Frontal cortex (tissue), 4 donors: ENCODE results near the gene PDPK1. TPM values are rescaled to one million over a fixed set of nuclear protein-coding genes. Genes with fewer than 3 reads are reported as not detected.

Source experiments
- DNase-seq, 2 donors: peaks; one replicate each; pipeline ENCODE4 v3.0.0; 2012; ENCODE audit warnings: low spot score in 2 of 2
- FAIRE-seq: peaks from 2 replicates; lab custom pipeline; 2012; peaks lifted over from hg19 to GRCh38; lab: Jason Lieb, UNC
- total RNA-seq: library from RNA; depleted of rRNA; stranded (reverse); fragments of >200 nt; gene quantifications from one replicate; pipeline ENCODE4 v1.2.3, GENCODE V29; 2014
- donor health status: control.
- donor health status: control.
- donor health status: control.

PDPK1 gene
- total RNA-seq, 1 donor from 2014 or later, result 28.5 TPM

GRCh38 chr16:2501946-2502895 is 35.6 kb upstream of the PDPK1 start:
- DNase-seq (no peak), FAIRE-seq (no peak)

GRCh38 chr16:2505695-2506094 is 32.1 kb upstream of the PDPK1 start:
- FAIRE-seq (no peak), DNase-seq (no peak)

DNA sequence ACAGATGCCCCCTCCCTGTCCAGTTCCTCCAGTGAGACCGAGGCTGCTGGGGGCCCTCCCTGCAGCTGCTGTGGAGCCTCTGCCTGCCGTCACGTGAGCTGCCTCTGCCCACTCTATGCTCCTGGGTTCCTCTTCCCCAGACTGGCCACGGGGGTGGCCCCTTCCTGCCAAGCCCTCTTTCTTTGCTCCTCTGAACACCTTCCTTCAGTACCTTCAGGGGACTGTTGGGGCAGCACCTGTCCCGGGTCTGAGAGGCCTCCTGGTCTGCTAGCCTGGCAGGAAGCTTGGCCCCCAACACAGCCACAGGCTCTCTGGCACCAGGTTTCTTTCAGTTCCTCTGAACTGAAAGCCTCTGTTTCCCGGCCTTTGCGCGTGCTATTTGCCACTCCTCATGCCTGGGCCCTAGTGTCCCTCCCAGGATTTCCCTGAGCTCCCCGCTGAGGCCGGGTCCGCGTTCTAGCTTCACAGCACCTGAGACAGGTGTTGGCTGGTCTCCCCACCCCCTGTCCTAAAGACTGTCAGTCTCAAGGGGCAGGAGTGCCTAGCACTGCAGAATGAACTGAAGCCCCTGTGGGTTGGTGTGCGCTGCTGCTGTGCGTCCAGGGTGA is 30.7 kb upstream of the PDPK1 start:
- no peak for DNase-seq
- FAIRE-seq, result no peak

DNA sequence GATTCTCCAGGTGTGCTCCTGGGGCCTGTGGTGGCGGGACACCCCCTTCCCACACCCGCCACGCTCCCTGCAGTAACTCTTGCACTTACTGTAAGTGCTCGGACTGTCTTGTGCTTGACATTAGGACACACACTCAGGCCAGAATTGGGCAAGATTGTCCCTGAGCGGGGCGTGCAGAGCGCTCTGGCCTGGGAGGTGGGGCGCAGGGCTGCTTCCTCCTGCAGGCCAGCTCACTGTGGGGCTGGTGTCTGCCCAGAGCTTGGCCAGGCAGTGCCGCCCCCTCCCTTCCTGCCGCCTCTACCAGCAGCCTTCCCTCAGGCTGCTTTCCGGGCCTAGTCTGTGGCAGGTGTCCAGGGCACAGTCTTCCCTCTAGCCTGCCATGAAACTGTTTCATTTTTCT is 30.2 kb upstream of the PDPK1 start:
- no peak for FAIRE-seq
- no peak for DNase-seq

DNA sequence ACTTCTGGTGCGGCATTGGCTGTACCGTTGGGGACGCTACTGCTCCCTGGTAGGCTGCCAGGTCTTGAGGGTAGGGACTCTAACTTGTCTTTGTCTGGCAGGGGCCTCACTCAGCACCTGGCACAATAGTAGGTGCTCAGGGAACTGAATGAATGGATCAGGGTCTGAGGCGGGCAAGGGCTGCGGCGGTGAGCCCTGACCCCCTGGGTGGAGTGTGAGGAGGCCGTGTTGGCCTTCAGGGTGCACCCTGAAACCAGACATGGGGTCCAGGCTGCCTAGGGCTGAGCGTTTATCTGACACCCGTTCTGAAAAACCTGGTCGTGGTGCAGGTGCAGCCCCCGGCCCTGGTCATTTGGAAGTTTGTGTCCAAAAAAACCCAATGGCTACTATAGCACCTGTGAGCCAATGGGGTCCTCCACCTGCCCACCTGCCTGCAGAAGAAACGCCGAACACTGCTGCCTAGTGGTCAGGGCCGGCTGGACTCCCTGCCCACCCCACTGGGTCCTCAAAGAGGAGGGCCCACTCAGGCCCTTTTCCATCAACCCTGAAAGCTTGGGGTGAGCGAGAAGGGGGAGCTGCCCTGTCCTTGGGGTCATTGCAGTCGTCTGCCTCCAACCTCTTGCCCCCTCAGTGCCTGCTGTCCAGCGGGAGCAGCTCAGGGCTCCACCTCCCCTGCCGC is 29.0 kb upstream of the PDPK1 start:
- DNase-seq (no peak), FAIRE-seq (no peak)

DNA sequence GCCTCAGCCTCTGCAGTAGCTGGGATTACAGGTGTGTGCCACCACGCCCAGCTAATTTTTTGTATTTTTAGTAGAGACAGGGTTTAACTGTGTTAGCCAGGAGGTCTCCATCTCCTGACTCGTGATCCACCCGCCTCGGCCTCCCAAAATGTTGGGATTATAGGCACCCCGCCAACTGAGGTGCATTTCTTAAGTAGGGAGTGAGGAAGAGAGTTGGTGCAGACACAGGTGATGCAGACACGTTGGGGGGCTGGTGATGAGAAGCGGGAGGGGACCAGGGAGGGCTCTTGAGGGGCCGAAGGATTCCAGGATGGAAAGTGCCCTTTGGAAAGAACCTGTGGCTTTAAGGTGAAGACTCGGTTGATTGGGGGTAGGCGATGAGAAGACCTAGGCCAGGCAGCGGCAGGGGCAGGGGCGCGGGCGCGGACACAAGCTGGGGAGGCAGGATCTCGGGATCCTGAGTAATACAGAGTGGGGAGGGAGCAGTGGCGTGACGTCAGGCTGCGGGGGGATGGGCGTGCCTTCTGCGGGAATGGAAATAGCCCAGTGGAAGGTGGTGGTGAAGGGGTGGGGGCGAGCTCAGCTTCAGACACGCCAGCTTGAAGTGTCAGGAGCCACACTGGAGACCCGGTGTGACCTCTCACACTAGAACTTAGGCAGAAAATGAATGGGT is 26.6 kb upstream of the PDPK1 start:
- FAIRE-seq (no peak), DNase-seq (peak in 1 of 2 donors; percentile 75)

- no peak for FAIRE-seq
- DNase-seq, result no peak
Observed at GRCh38 chr16:2511996-2512734, 25.7 kb upstream of the PDPK1 start.

- no peak for FAIRE-seq
- DNase-seq, result no peak
Observed at GRCh38 chr16:2512735-2513404, 25.0 kb upstream of the PDPK1 start.

- no peak for FAIRE-seq
- peak; percentile 98 to 99 for DNase-seq
Observed at GRCh38 chr16:2513405-2514332, 24.2 kb upstream of the PDPK1 start, which contains the start of gene ATP6V0C. Gene ATP6V0C, plus strand, starts transcription at chr16:2513952. Its CDS starts 152 bp downstream, at chr16:2514104.

DNA sequence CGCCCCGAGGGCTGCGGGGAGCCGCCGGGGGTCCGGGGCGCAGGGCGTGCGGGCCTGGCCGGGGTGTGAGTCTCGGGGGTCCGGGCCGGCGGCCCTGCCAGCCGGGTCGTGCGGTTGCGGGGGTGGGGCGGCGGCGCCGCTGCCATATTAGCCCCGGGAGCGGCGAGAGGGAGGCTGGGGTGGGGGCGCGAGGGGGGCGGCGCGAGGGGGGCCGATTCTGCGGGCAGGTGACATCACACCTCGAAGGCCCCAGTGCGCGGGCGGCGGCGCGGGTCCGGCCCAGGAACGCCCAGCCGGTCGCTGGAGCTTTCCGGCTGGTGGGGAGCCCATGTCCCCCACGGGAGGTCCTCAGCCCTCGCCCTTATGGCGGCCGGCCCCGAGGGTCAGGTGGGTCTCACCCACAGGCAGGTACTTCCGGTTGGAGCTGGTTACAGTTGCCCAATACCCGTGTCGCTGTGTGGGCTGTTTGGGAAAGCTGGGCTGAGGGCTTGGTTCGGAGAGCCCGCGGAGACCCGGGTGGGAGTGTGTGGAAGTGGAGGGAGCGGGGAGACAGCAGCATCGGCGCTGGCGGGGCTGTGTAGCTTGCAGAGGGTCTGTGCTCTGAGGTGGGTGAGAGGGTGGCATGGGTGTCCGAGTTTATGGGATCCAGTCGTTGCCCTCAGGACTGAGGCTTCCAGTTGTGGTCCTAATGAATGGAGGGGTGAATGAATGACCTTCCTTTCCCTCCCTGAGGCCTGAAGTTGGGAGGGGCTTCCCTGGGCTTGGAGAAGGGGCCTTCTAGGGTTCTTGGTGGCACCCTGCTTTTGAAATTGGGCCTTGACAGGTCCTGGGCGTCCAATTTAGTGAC is 23.3 kb upstream of the PDPK1 start:
- DNase-seq (no peak), FAIRE-seq (no peak)

DNA sequence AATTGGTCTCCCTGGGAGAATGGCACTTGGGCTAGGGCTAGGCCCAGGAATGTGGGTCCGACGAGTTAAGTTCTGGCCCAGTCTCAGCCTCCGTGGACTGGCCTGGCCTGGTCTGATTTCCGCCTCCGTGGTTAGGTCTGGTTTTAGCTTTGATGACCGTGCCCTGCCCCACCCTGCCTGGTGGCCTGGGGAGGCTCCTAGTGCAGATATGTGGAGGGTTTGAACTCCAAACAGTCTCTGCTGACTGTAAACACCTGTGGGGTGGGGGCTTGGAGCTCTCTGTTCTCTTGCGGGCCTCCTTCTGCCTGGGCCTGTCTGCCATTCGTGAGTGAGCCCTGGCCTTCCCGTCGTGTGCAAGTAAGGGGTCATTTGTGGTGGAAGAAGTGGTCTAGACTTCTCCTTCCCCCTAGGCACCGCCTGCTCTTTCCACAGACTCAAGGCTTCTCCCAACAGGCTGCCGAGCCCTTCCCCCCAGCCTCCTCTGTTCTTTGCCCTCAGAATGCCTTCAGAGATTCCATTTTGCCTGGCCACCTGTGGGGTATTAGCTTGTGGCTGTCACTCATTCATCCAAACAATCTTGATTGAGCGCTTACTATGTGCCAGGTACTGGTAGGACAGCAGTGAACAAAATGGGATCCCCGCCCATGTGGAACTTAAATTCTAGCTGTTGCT is 22.5 kb upstream of the PDPK1 start:
- FAIRE-seq (no peak), DNase-seq (no peak)

DNA sequence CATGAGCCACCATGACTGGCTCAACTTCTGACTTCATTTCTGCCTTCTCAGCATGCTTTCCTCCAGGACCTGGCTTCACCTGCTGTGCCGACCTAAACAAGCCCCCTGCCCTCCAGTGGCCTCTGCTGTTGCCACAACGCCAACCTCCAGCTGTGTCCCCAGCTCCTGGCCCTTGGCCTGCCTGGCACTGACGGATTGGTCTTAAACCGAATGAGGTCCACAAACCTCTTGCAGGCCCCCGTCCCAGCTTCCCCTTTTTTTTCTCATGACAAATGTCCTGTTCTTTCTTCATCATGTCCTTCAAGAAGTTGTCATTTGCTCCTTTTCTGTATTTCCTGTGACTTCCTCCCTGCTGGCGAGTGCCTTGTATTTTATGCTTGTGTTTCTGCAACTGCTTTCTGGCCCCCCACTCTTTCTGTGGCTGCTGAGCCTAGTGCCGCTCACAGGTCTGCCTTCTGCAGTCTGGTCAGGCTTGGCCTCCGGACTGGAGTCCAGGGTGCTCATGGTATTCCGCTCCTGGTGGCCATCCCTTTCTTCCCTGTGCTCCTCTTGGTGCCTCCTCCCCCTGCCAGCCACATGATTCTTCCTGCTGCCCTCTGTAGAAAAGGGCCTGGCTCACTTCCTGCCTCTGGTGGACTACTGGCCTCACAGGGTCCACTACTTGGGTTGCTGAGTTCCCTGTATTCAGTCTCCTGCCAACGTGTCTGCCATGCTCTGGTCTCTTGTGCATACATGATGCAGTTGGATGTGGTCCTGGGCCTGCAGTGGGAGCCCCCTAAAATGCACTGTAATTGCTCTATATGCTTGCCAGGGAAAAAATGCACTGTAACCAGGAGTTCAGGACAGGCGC is 21.2 kb upstream of the PDPK1 start:
- no peak for DNase-seq
- FAIRE-seq, result no peak

GRCh38 chr16:2517954-2518605 is 19.7 kb upstream of the PDPK1 start:
- no peak for FAIRE-seq

GRCh38 chr16:2518823-2519710 is 18.8 kb upstream of the PDPK1 start:
- DNase-seq (no peak), FAIRE-seq (no peak)

More at GRCh38 chr16:2517954-2518605, 19.7 kb upstream of the PDPK1 start:
- DNase-seq, result no peak
